ENCODE measurements around the gene FHL2.

- peak; percentile 25 for TF ChIP-seq CTCF (IDR thresholded peaks at IDR 0.05; ENCODE audit: low read depth, low read length, missing input control)
- TF ChIP-seq JUND (IDR thresholded peaks at IDR 0.05) = no peak
- TF ChIP-seq REST (IDR thresholded peaks at IDR 0.05) = no peak
- TF ChIP-seq GABPA (IDR thresholded peaks at IDR 0.05 in 1 of 2, conservative IDR thresholded peaks at IDR 0.05 in 1 of 2) = no peak
- no peak for TF ChIP-seq YY1 (IDR thresholded peaks at IDR 0.05)
- no peak for TF ChIP-seq SP1 (IDR thresholded peaks at IDR 0.05)
- TF ChIP-seq ATF3 (IDR thresholded peaks at IDR 0.05) = no peak
- TF ChIP-seq MAX (IDR thresholded peaks at IDR 0.05) = no peak
- TF ChIP-seq TAF1 (conservative IDR thresholded peaks at IDR 0.05) = no peak
- TF ChIP-seq ZBTB33 (IDR thresholded peaks at IDR 0.05) = no peak
These were observed at the start of gene FHL2 for GRCh38 chr2:105398336-105399206.
